KMS-11 (cell line): Measurements from ENCODE around the gene MCTP2.

Source experiments
- H2AFZ ChIP-seq: fragments of 200-600 bp; sonication (generic); 2 replicates; pipeline ENCODE4 v1.6.1; 2016; ENCODE audit warnings: antibody characterized with exemption, mixed run types, low read depth
- H3K27ac ChIP-seq: fragments of 200-600 bp; sonication (generic); 2 replicates; pipeline ENCODE4 v1.6.1; 2016; ENCODE audit warnings: mild to moderate bottlenecking, mixed run types
- H3K27me3 ChIP-seq: fragments of 200-600 bp; sonication (generic); 2 replicates; pipeline ENCODE4 v1.6.1; 2017; ENCODE audit warnings: mild to moderate bottlenecking, low read depth, mixed run types, moderate library complexity; ENCODE audit not compliant: insufficient read depth
- H3K36me3 ChIP-seq: fragments of 200-600 bp; sonication (generic); 2 replicates; pipeline ENCODE4 v1.6.1; 2017; ENCODE audit warnings: mild to moderate bottlenecking, mixed run types; ENCODE audit not compliant: insufficient read depth
- H3K4me1 ChIP-seq: fragments of 200-600 bp; sonication (generic); 2 replicates; pipeline ENCODE4 v1.6.1; 2016; ENCODE audit warnings: mild to moderate bottlenecking, low read depth, mixed run types; ENCODE audit not compliant: poor library complexity, severe bottlenecking
- H3K4me2 ChIP-seq: fragments of 200-600 bp; sonication (generic); 2 replicates; pipeline ENCODE4 v1.7.0; 2016; ENCODE audit warnings: mild to moderate bottlenecking, mixed run types
- H3K4me3 ChIP-seq: fragments of 200-600 bp; sonication (generic); IDR thresholded peaks from 2 replicates; pipeline ENCODE4 v1.6.1; 2017; ENCODE audit warnings: low read depth, low read length, mixed read lengths; ENCODE audit not compliant: insufficient read depth
- H3K79me2 ChIP-seq: fragments of 200-600 bp; sonication (generic); 2 replicates; pipeline ENCODE4 v1.6.1; 2016; ENCODE audit warnings: low read depth, mixed run types; ENCODE audit not compliant: insufficient read depth
- H3K9ac ChIP-seq: fragments of 200-600 bp; sonication (generic); 2 replicates; pipeline ENCODE4 v1.6.1; 2016; ENCODE audit warnings: mild to moderate bottlenecking, mixed run types
- H4K20me1 ChIP-seq: fragments of 200-600 bp; sonication (generic); 2 replicates; pipeline ENCODE4 v1.6.1; 2016; ENCODE audit warnings: mild to moderate bottlenecking, mixed run types; ENCODE audit not compliant: insufficient read depth
- CTCF ChIP-seq: fragments of 200-600 bp; sonication (generic); conservative IDR thresholded peaks from 2 replicates; pipeline ENCODE4 v1.6.1; 2017; ENCODE audit warnings: low read depth, mild to moderate bottlenecking, antibody characterized with exemption, low read length, moderate library complexity, mixed read lengths

MCTP2 gene

DNA sequence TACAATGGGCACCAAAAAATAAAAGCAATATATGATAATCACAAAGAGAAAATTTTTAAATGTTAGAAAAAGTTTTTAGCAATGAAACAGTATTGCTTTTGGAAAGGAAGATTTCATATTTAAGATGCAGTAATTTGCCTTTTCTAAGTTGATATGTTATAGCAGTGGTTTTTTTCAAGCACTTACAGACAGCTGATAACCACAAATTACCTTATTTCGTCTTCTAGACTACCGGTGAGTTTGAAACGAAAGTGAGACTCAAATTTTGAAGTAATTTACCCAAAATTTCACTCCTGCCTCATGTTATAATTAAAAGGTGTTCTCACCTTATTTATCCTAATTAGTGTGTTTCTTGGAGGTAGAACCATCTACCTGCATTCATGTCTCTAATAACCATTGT is 207.8 kb downstream of the MCTP2 start:
- Histone ChIP-seq H3K4me3 (no peak overlapping the region), H3K27ac (no peak overlapping the region), H2AFZ (no peak overlapping the region), H3K36me3 (no peaks in the 10 kb centered on the region), H4K20me1 (no peaks in the 10 kb centered on the region), H3K27me3 (no peaks in the 10 kb centered on the region), H3K79me2 (no peaks in the 10 kb centered on the region), H3K4me2 (no peak overlapping the region), H3K4me1 (no peaks in the 10 kb centered on the region), H3K9ac (no peak overlapping the region)
- TF ChIP-seq CTCF = no peak

DNA sequence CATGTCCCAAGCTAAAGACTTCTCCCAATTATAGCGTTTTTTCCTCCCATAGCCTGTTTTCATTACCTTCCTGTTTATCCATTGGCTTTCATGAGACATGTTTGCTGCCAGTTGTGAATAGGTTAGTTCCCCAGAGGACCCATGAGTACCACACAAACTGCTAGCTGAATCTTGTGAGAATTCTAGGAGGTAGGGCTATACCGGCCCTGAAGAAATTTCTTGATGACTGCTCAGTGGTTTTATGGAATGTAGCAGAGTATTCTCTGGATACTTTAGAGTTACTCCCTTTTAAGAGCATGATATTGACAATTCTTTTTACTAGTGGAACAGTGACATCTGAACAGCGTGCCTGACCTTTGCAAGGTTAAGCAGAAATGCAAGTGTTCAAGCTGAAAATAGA is 210.4 kb downstream of the MCTP2 start:
- Histone ChIP-seq H3K36me3 (no peaks in the 10 kb centered on the region), H3K79me2 (no peaks in the 10 kb centered on the region), H3K4me1 (no peaks in the 10 kb centered on the region), H3K27ac (no peak overlapping the region), H4K20me1 (no peaks in the 10 kb centered on the region), H2AFZ (no peak overlapping the region), H3K27me3 (no peaks in the 10 kb centered on the region), H3K4me3 (no peak overlapping the region), H3K9ac (no peak overlapping the region), H3K4me2 (no peak overlapping the region)
- no peak for TF ChIP-seq CTCF

DNA sequence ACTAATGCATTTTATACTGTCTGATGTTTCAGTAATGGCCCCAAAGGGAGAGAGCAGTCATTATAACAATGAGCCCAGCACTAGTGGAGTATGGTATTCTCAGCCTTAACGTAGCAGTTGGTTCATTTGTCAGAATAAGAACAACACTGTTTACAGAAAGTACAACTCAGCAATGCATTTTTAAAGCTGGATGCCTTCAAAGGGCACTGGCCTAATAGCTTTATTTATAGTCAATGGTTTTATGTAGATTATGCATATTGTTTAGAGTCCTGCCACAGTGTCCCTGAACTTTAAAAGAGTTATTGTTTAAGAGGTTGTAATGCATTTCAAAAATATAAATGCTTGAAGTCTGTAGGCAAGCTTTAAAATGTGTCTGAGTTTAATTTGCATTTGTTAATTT is 211.1 kb downstream of the MCTP2 start:
- no peaks in the 10 kb centered on the region for H3K36me3 ChIP-seq
- H3K79me2 ChIP-seq = no peaks in the 10 kb centered on the region
- no peak overlapping the region for H3K4me3 ChIP-seq
- H3K27ac ChIP-seq = no peak overlapping the region
- no peak overlapping the region for H2AFZ ChIP-seq
- no peaks in the 10 kb centered on the region for H4K20me1 ChIP-seq
- H3K4me1 ChIP-seq = no peaks in the 10 kb centered on the region
- TF ChIP-seq CTCF = no peak
- H3K4me2 ChIP-seq = no peak overlapping the region
- no peaks in the 10 kb centered on the region for H3K27me3 ChIP-seq
- H3K9ac ChIP-seq = no peak overlapping the region

- Histone ChIP-seq H4K20me1 (no peaks in the 10 kb centered on the region), H3K4me3 (no peak overlapping the region), H3K79me2 (no peaks in the 10 kb centered on the region), H3K36me3 (no peaks in the 10 kb centered on the region), H3K4me2 (no peak overlapping the region), H3K27ac (no peak overlapping the region), H3K9ac (no peak overlapping the region), H2AFZ (no peak overlapping the region), H3K4me1 (no peaks in the 10 kb centered on the region), H3K27me3 (no peaks in the 10 kb centered on the region)
- TF ChIP-seq CTCF = no peak
Observed at GRCh38 chr15:94443186-94443585, 211.8 kb downstream of the MCTP2 start.

DNA sequence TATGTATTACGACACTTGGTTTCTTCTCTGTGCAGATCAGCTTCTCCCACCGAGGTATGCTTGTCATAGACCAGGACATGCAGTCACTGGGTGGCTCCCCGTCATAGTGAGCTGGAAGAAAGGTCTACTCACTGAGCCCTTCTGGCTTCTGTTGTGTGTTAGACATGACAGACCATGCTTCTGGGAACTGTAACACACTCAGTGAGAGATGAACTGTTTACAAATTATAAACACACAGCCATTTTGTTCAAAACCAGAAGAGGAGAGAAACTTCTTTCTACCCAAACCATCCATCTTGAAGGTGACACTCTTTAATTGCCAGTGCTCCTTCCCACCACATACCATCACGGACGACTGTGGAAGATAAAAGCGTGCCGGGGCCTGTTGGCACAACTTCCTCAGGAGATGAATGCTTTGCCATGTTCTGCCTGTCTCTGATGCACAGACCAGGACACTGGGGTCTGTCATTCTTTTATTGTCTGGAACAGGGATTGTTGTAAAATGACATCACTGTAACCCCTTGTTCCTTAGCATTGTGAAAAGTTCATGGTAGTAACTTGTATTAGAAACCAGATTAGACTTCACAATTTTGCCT is 214.3 kb downstream of the MCTP2 start:
- no peak overlapping the region for H3K4me3 ChIP-seq
- H3K9ac ChIP-seq = no peak overlapping the region
- no peak for TF ChIP-seq CTCF
- no peaks in the 10 kb centered on the region for H3K79me2 ChIP-seq
- no peaks in the 10 kb centered on the region for H3K27me3 ChIP-seq
- H4K20me1 ChIP-seq = no peaks in the 10 kb centered on the region
- no peak overlapping the region for H2AFZ ChIP-seq
- H3K4me2 ChIP-seq = no peak overlapping the region
- no peaks in the 10 kb centered on the region for H3K36me3 ChIP-seq
- H3K4me1 ChIP-seq = no peaks in the 10 kb centered on the region
- H3K27ac ChIP-seq = no peak overlapping the region
